OCI-LY1 (cell line): Measurements from ENCODE around the gene DROSHA.

Source experiments
- CTCF ChIP-seq: fragments of 200-600 bp; sonication (generic), shearing (Covaris generic); IDR thresholded peaks from 2 replicates; pipeline ENCODE4 v1.5.1; 2017; ENCODE audit warnings: mild to moderate bottlenecking, antibody characterized with exemption, low read length, moderate library complexity, mixed read lengths
- EZH2 ChIP-seq: fragments of 200-600 bp; sonication (generic), shearing (Covaris generic); IDR thresholded peaks from 2 replicates; pipeline ENCODE4 v1.8.0; 2017; ENCODE audit warnings: borderline replicate concordance, mixed run types, mild to moderate bottlenecking, antibody characterized with exemption, low read length, moderate library complexity, mixed read lengths

GRCh38 chr5:31477516-31477915 lies 54.4 kb downstream of the DROSHA start:
- TF ChIP-seq EZH2 (no peak), CTCF (no peak)
